GM10847 (cell line): ENCODE measurements around the gene GAA.

Experiments used
- POLR2A ChIP-seq: IDR thresholded peaks from 2 replicates; pipeline ENCODE4 v1.6.1; 2011; ENCODE audit not compliant: insufficient read length; ENCODE audit errors: extremely low read depth

The GAA gene

DNA sequence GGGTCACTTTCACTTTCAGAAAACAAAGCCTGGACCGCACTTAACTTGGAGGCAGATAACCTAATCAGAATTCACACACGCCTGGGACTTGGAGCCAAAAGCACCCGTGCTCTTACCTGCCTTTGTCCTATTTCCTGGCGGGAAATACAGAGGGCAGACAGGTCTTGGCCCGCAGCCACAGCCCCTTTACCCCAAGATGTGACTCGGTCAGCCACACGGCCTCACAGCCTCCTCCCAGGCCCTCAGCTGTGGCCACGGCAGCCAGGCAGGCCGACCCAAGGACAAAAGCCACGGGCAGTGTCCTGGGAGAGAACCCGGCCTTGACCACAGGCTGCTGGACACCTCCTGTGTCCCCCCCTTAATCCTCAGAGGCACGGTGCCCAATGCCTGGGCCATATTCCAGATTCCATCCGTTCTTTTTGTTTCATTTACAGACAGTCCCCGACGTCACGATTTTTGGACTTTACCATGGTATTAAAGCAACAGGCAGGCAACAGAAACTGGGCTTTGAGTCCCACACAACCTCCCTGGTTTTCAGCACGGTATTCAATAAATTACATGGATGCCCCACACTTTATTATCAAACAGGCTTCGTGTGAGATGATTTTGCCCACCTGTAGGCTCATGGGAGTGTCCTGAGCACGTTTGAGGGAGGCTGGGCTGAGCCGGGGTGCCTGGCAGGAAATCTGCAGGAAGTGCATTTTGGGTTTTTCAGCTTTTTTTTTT is 30.1 kb upstream of the GAA start:
- TF ChIP-seq POLR2A, result no peak

DNA sequence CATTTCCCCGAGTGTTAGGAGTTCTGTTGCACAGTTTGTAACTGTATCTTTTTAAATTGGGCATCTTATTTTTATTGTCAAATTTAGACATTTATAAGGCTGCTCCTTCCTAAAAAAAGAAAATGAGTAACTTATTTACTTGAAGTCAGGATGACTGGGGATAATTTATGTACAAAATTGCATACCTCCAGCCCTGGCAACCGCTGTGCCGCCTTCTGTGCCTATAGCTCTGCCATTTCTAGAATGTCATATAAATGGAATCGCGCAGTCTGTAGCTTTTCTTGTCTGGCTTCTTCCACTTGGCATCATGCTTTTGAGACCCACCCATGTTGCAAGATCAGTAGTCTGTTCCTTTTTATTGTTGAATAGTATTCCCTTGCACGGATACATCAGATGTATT is 29.0 kb upstream of the GAA start:
- no peak for TF ChIP-seq POLR2A

DNA sequence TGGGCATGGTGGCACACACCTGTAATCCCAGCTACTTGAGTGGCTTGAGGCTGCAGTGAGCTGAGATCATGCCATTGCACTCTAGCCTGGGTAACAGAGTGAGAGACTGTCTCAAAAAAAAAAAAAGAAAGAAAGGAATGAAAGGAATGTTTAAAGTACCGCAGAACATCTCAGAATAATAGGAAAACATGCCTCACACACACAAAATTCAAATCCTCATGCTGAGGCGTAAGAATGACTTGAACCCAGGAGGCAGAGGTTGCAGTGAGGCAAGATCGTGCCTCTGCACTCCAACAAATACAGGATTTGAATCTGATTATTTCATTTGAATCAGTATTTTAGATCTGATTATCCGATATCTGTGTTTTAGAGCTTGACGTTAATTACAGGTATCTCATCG is 21.3 kb upstream of the GAA start:
- TF ChIP-seq POLR2A, result no peak

DNA sequence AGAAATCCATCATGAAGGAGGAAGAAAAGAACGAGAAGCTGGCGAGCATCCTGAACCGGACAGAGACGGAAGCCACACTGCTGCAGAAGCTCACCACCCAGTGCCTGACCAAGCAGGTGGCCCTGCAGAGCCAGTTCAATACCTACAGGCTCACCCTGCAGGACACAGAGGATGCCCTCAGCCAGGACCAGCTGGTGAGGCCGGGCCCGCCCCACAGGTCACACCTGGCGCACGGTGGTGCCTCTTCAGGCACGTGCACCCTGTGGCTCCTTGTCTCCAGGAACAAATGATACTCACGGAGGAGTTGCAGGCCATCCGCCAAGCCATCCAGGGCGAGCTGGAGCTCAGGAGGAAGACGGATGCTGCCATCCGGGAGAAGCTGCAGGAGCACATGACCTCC is 19.8 kb upstream of the GAA start:
- TF ChIP-seq POLR2A, result no peak

DNA sequence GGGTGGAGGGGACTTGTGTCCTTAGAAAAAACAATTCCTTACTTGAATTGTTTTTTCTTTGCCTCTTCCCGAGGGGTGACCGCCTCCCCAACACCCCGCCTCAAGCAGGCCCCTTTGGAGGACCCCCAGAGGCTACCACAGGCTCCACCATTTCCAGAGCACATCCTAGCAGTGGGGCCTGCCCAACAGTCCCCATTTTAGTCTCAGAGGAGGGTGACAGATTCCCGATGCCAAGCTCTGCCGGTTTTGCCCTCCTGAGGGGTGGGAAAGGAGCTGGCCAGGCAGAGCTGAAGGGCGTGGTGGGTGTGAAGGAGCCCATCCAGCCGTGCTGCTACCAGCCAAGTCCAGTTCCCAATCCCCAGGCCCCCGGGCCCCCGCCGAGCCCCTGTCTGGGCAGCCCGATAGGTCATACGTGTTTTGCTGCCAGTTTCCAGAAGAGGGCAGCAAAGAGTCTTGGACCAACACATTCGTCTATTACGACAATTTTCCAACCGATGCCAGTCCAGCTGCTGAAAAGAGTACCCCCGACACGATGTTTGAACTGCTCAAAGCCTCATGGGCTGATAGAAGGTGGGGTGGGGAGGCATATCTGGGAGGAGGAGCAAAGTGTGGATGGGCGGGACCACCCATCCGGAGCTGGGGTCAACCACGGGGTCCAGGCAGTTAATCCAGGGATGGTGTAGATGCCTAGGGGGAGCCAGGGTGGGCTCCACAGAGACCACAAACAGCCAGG is 18.8 kb upstream of the GAA start:
- TF ChIP-seq POLR2A, result no peak

DNA sequence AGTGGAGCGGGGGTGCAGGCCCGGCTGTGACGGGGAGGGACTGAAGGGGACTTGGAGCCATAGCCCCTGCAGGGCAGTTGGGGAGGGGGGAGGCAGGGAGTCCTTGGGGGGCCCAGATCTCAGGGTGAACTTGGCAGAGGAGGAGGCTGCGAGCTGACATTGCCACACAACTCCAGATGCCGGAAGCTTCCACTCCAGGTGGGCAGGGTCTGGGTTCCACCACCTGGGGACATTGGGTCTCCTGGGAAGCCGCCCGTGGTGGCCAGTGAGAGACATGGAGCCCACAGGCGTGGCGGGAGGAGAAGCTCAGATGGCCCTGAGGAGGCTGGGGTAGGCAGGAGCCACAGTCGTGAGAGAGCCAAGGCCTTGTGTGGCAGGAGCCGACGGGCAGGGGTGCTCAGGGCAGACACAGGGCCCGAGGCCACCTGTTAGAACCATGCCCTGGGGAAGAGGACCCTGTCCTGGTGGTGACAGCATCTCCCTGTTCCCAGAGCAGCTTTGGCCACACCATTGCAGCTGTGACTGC is 18.2 kb upstream of the GAA start:
- no peak for TF ChIP-seq POLR2A

DNA sequence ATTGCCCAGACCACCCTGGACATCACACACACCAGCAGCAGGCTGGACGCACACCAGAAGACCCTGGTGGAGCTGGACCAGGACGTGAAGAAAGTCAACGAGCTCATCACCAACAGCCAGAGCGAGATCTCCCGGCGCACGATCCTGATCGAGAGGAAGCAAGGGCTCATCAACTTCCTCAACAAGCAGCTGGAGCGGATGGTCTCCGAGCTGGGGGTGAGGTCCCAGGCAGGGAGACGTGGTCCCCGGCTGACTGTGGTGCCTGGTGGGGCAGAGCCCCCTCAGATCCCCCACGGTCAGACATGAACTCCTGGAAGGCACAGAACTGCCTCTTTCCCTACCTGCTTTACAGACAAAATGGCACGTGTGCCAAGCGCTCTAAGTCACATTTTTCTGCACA is 16.6 kb upstream of the GAA start:
- TF ChIP-seq POLR2A, result no peak

DNA sequence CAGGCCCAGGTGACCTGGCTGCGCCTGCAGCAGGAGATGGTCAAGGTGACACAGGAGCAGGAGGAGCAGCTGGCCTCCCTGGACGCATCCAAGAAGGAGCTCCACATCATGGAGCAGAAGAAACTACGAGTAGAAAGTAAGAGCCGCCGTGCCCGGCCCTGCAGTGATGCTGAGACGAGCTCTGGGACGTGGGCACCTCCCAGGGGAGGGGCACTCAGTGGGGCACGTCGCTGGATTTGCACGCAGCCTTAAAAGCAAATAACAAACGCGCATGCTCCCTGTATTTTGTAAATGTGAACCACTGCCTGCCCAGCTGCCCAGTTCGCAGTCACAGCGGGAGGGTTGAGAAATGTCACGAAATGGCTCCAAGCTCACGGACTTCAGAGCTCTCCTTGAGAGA is 15.3 kb upstream of the GAA start:
- no peak for TF ChIP-seq POLR2A

DNA sequence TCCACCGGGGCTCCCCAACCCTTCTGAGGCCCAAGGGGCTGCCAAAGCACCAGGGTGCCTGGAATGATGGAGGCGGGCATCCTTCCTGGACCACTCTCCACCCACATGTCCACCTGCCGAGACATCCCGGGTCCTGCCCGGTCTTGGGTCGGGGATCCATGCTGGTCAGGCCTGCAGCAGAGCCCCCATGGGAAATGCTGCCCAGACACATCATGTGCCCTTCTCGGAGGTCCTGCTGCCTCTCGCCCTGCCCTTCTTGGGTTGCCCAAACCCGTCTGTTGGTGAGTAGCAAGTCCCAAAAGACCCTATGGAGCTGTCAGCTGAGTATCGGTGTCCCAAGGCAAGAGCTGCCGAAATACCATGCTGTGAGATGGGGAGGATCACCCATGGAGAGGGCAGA is 14.8 kb upstream of the GAA start:
- TF ChIP-seq POLR2A, result no peak

DNA sequence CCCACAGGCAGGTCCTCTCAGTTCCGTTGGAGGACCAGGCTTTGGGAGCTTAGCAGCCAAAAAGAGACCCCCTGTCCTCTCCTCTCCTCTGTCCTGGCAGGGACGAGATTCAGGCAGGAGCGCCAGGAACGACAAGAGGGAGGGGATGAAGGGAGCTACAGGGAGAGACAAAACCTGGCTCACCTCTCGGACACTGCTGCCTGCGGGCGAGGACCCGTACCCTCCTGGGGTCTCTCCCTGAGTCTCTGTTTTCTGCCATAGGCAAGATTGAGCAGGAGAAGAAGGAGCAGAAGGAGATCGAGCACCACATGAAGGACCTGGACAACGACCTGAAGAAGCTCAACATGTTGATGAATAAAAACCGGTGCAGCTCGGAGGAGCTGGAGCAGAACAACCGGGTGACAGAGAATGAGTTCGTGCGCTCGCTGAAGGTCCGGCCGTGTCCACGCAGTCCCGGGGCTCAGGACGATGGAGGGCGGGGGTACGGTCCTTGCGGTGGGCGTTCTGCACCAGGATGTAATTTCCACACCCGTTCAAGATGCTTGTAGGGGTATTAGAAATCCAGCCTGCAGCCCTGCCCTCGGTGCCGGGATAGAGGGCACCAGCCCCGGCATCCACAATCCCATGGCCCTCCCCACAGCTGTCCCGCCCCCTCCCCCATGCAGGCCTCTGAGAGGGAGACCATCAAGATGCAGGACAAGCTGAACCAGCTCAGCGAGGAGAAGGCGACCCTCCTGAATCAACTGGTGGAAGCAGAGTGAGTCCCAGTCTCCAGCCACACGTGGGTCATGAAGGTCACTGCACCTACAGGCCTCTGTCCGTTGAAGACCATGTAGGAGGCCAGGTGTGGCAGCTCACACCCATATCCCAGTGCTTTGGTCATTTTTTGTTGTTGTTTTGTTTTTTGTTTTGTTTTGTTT is 13.8 kb upstream of the GAA start:
- no peak for TF ChIP-seq POLR2A

DNA sequence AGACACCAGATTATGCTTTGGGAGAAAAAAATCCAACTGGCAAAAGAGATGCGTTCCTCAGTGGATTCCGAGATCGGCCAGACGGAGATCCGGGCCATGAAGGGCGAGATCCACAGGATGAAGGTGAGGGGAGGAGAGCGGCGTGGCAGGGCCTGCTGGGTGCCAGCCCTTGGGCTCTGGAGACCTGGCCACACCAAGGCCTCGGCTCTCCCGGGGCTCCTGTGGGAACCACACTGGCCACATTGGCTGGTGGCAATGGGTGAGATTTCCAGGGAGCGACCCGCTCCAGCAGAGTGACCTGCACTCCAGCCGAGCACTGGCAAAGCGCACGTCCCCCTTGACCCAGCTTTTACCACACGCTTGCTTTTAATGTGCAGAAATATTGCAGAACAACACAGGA is 11.6 kb upstream of the GAA start:
- TF ChIP-seq POLR2A, result no peak

DNA sequence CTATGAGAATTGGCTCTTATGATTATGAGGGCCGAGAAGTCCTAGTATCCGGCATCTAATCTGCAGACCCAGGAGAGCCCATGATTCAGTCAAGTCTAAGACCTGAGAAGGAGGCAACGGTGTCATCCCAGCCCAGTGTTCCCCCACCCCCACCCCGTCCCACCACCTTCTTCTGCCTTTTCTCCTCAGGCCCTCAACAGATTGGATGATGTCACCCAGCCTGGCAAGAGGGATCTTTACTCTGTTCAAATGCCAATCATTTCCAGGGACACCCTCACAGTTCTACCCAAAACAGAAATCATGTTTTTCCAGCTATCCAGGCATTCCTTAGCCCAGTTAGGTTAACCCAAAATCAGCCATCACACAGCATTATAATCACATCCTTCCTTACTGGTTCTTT is 10.0 kb upstream of the GAA start:
- no peak for TF ChIP-seq POLR2A

DNA sequence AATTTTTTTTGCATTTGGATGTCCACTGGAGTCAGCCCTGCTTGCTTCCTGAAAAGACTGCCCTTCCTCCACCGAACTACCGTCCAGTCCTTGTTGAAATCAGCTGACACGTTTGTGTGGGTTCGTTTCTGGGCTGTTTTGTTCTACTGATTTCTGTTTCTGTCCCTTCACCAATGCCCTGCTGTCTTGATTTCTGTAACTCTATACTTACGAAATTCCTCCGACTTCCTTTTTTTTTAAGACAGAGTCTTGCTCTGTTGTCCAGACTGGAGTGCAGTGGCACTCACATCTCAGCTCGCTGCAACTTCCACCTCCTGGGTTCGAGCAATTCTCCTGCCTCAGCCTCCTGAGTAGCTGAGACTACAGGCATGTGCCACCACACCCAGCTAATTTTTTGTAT is 8.4 kb upstream of the GAA start:
- no peak for TF ChIP-seq POLR2A

DNA sequence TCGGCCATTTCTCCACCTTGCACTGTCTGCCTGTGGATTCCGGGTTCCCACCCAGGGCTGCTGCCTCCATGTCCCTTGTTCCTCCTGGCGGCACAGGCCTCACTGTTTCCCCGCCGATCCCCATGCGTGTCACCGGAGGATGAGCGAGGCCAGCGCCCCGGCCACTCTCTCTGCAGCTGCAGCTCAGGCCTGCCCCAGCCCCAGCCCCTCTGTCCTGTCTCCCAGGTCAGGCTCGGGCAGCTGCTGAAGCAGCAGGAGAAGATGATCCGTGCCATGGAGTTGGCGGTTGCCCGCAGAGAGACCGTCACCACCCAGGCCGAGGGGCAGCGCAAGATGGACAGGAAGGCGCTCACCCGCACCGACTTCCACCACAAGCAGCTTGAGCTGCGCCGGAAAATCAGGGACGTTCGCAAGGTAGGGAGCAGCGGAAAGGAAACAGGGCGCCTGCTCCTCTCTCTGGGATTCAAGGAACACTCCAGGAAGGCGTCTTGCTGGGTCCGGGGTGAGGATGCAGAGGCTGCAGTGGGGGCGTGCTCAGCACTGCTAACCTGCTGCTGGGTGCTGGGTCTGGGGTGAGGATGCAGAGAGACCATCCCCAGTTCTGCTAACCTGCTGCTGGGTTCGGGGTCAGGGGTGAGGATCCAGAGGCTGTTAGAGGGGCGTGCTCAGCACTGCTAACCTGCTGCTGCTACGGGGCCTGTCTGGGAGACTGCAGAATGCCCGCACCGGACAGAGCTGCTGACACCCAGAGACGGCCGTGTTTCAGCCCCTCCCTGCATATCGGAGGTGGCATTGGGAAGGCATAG is 6.1 kb upstream of the GAA start:
- TF ChIP-seq POLR2A, result no peak
